SK-N-SH (cell line): ENCODE results near the gene C16orf74.

ENCODE experiments used
- CTCF ChIP-seq: fragments of 200-600 bp; sonication (generic); IDR thresholded peaks from 2 replicates; pipeline ENCODE4 v1.6.1; 2017; ENCODE audit warnings: antibody characterized with exemption, mild to moderate bottlenecking, moderate library complexity
- MAX ChIP-seq: IDR thresholded peaks from 2 replicates; pipeline ENCODE4 v1.4.0; 2012; ENCODE audit warnings: low read depth

- TF ChIP-seq CTCF (no peak), MAX (no peak)
Observed at GRCh38 chr16:85658504-85659326, 92.2 kb downstream of the C16orf74 start.
